NCI-H460 (cell line): ENCODE results near the gene GPN2. TPM values are rescaled to one million over a fixed set of nuclear protein-coding genes. Genes with fewer than 3 reads are reported as not detected.

Experiments used
- DNase-seq: peaks from one replicate; pipeline ENCODE4 v3.0.0-alpha.2; 2016; ENCODE audit warnings: low read depth; ENCODE audit errors: extremely low read depth
- polyA plus RNA-seq: library from polyadenylated mRNA; depleted of rRNA; stranded (reverse); fragments of >200 nt; gene quantifications from 2 replicates; pipeline ENCODE4 v1.2.3, GENCODE V29; 2014; cell fraction: nucleus; rRNA removed
- total RNA-seq: library from RNA; depleted of rRNA; stranded (reverse); fragments of >200 nt; shearing (Covaris generic); gene quantifications from 2 replicates; pipeline ENCODE4 v1.2.3, GENCODE V29; 2014; rRNA removed

GPN2 gene
- total RNA-seq: 13.5 and 19.5 TPM in 2 replicates
- polyA plus RNA-seq: 11.7 and 15.4 TPM in 2 replicates

GRCh38 chr1:26889551-26890466, at the start of gene GPN2:
TSS of gene GPN2 (minus strand) at chr1:26890283. CDS start at chr1:26890096, 187 bp downstream.
- peak; percentile 50 for DNase-seq

GRCh38 chr1:26938659-26939025, 48.6 kb upstream of the GPN2 start:
- DNase-seq: no peak

GRCh38 chr1:26938004-26938658, 48.0 kb upstream of the GPN2 start:
- DNase-seq: no peak

- DNase-seq: no peak
Measured at GRCh38 chr1:26936823-26937222, 46.7 kb upstream of the GPN2 start.

- DNase-seq: no peak
Measured at GRCh38 chr1:26932531-26932930, 42.4 kb upstream of the GPN2 start.

GRCh38 chr1:26923711-26924110, 33.6 kb upstream of the GPN2 start:
- no peak for DNase-seq

GRCh38 chr1:26922901-26923300, 32.8 kb upstream of the GPN2 start:
- DNase-seq: no peak

- DNase-seq: no peak
Measured at GRCh38 chr1:26922431-26922729, 32.3 kb upstream of the GPN2 start.

GRCh38 chr1:26921540-26922430, 31.7 kb upstream of the GPN2 start, which contains the start of gene NUDC:
TSS of gene NUDC (plus strand) at chr1:26921743. CDS start at chr1:26921849, 106 bp downstream.
- DNase-seq: peak; percentile 91

- no peak for DNase-seq
Measured at GRCh38 chr1:26921126-26921539, 31.1 kb upstream of the GPN2 start.

- DNase-seq: no peak
Measured at GRCh38 chr1:26915204-26915842, 25.2 kb upstream of the GPN2 start.

- no peak for DNase-seq
Measured at GRCh38 chr1:26913754-26914619, 23.9 kb upstream of the GPN2 start, which contains the start of gene NR0B2. TSS of gene NR0B2 (minus strand) at chr1:26913975. CDS start at chr1:26913940, 35 bp downstream.

- DNase-seq: no peak
Measured at GRCh38 chr1:26913389-26913753, 23.3 kb upstream of the GPN2 start.

- no peak for DNase-seq
Measured at GRCh38 chr1:26912147-26912490, 22.0 kb upstream of the GPN2 start.

- no peak for DNase-seq
Measured at GRCh38 chr1:26911399-26912146, 21.5 kb upstream of the GPN2 start.

GRCh38 chr1:26910343-26911160, 20.5 kb upstream of the GPN2 start:
- no peak for DNase-seq

- no peak for DNase-seq
Measured at GRCh38 chr1:26909951-26910342, 19.9 kb upstream of the GPN2 start.
